Cerebellar cortex (tissue), 1 donor: ENCODE measurements around the gene SHANK3.

Experiments used
- DNase-seq: peaks from one replicate; pipeline ENCODE4 v3.0.0-alpha.2; 2015; ENCODE audit warnings: low spot score

Gene SHANK3

DNA sequence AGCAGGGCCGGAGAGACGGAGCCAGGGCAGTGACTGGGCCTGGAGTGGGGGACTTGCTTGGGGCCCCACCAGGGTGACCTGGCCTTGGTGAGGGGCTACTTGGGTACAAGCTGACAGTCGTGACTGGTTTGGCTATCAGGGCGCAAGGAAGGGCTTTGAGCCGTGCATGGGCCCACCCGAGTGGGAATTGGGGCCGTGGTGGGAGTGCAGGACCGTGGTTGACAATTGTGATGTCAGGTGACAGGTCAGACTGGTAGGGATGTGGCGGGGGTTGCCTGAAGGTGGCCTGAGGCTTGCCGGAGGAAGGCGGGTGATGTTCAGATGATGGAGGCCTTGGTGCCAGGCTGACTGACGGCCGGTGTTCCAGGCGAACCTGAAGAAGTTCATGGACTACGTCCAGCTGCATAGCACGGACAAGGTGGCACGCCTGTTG is 5.6 kb downstream of the SHANK3 start:
- DNase-seq = no peak

DNA sequence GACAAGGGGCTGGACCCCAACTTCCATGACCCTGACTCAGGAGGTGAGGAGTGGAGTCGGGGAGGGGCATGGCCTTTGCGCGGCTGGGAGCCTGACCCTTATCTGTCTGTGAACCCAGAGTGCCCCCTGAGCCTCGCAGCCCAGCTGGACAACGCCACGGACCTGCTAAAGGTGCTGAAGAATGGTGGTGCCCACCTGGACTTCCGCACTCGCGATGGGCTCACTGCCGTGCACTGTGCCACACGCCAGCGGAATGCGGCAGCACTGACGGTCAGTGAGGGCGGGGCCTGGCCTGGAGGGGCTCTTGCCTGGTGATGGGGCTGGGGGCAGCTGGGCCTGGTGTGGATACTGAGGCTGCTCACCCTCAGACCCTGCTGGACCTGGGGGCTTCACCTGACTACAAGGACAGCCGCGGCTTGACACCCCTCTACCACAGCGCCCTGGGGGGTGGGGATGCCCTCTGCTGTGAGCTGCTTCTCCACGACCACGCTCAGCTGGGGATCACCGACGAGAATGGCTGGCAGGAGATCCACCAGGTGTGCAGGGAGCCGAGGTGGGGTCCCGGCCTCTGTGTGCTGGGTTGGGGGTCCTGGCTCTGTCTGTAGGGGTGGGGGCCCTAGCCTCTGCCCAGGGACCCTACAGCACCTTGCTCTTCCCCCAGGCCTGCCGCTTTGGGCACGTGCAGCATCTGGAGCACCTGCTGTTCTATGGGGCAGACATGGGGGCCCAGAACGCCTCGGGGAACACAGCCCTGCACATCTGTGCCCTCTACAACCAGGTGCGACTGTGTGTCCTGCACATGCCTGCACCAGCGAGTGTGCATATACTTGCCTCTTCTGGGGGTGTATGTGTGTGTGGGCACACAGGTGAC is 6.3 kb downstream of the SHANK3 start:
- no peak for DNase-seq

GRCh38 chr22:50683086-50683993 is 10.7 kb downstream of the SHANK3 start:
- no peak for DNase-seq

DNA sequence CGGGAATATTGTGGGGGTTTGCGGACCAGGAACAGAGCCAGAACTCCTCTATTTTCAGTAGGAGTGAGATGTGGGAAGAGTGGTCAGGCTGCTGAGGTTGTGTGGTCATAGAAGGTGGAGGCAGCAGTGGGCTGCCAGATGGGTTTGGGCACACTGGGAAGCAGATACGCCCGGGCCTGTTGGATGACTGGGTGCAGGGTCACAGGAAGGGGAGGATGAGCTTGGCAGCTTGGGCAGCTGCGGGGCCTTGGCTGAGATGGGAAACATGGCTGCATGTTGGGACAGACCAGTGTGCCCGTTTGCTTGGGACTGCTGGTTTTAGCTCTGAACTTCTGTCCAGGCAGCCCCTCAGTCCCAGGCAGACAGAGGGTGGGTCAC is 11.4 kb downstream of the SHANK3 start:
- DNase-seq = no peak

DNA sequence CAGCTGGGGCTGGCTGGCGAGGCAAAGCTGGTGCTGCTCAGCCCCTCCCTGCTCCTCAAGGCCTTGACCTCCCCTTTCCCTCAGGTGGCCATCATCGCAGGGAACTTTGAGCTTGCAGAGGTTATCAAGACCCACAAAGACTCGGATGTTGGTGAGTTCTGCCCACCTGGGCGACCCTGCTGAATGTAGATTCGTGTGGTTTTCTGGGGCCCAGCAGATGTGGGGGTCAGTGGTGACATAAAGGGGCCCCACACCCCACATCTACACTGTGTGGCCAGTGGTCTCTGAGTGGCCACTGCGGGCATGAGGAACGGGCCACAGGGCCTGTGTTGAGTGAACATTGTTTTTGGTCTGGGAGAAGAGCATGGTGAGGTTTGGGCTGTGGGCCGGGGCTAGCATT is 11.9 kb downstream of the SHANK3 start:
- DNase-seq = no peak

DNA sequence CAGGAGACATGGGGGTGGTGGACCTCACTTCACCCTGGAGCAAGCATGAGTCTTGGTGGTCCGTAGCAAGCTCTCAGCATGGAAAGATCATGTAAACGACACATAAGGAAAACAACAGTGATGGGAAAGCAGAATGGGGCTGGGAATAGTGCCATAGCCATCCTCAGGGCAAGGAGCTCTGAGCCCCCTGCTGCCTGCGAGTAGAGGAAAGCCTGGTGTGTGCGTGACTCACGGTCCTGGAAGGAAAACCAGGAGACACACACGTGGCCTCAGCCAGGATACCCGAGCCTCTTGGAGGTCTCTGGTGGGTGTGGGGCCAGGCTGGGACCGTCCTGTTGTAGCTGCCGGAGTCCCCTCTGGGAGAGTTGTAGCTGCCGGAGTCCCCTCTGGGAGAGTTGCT is 12.4 kb downstream of the SHANK3 start:
- no peak for DNase-seq

DNA sequence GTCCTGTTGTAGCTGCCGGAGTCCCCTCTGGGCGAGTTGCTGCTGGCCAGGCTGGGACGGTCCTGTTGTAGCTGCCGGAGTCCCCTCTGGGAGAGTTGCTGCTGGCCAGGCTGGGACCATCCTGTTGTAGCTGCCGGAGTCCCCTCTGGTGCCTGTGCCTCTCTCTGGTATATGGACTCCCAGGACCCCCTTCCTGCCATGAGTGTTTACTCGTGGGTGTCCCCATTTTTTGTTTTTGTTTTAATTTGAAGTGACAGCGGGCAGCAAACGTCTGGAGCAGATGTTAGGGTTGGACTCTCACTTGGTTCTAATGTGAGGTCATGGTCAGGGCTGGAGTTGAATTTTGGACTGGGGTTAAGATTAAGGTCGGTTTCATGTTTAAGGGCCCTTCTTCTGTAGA is 14.2 kb downstream of the SHANK3 start:
- no peak for DNase-seq

- DNase-seq = no peak
Measured at GRCh38 chr22:50687829-50688228, 15.2 kb downstream of the SHANK3 start.

GRCh38 chr22:50688448-50688847 is 15.8 kb downstream of the SHANK3 start:
- no peak for DNase-seq

- peak; percentile 74 for DNase-seq
Measured at GRCh38 chr22:50691521-50691920, 18.9 kb downstream of the SHANK3 start.

DNA sequence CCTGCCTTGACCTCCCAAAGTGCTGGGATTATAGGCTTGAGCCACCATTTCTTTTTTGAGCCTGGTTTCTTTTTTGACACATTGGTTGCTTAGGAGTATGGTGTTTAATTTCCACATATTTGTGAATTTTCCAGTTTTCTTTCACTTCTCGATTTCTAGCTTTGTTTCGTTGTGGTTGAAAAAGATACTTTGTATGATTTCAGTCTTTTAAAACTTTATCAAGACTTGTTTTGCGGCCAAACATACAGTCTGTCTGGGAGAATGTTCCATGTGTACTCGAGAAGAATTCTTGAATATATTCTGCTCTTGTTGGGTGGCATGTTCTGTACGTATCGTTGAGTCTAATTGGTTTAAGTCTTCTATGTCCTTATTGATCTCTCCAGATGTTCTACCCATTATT is 20.8 kb downstream of the SHANK3 start:
- no peak for DNase-seq

GRCh38 chr22:50694099-50694605 is 21.5 kb downstream of the SHANK3 start:
- no peak for DNase-seq

DNA sequence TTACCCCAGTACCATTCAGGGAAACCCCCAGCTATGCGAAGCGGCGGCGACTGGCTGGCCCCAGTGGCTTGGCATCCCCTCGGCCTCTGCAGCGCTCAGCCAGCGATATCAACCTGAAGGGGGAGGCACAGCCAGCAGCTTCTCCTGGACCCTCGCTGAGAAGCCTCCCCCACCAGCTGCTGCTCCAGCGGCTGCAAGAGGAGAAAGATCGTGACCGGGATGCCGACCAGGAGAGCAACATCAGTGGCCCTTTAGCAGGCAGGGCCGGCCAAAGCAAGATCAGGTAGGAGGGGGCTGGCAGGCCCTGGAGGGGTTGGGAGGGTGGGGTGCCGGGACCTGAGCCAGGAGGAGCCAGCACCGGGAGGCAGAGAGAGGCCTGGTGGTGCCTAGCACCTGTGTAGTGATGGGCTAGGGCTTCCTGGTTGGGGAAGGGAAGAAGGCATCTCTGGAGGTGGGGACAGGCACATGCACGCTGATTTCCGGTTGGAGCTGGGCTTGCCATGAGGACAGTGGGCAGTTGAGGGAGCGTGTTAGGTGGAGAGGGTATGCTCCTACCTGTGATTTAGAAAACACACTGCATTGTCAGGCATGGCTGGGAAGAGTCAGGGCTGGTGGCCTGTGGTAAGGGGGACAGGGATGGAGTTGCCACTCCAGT is 22.3 kb downstream of the SHANK3 start:
- DNase-seq = no peak

DNA sequence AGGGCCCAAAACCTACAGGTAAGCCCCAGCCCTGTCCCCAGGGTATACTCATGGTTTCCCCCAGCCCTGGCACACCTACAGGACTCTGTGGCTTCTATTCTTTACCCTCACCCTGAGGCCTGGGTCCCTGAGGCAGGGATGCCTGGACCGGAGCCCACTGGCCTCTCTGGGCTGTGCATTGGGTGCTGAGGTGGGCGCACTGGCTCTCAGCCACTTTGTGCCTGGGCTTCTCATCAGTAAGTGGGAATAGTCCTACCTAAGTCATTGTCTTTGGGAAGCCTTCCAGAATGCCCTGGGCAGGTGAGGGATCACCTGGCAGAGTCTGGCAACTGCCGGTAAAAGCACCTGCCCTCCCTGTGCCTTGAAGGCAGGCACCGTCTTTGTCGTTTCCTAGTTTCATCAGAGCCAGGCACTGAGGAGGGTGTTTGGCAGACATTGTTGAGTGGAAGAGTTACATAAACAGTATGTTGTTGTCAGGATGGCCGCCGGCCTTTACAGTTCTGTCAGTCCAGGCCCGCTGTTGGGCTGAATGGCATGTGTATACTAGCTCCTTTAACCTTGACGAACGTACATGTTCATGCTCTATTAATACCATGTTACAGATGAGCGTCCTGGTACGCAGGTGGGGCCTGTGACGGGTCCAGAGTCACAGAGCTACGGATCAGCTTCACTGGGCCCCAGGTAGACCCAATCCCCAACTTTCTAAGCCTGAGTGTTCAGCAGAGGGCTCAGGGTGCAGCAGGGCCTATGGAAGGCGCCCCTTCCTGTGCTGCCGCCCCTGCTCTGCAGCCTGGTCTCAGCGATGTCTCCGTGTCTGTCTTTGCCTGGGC is 23.0 kb downstream of the SHANK3 start:
- no peak for DNase-seq

GRCh38 chr22:50696251-50696798 is 23.7 kb downstream of the SHANK3 start:
- DNase-seq = no peak

GRCh38 chr22:50696799-50697561 is 24.4 kb downstream of the SHANK3 start:
- DNase-seq = no peak

- no peak for DNase-seq
Measured at GRCh38 chr22:50697667-50698506, 25.3 kb downstream of the SHANK3 start.

GRCh38 chr22:50698546-50698945 is 25.9 kb downstream of the SHANK3 start:
- DNase-seq = no peak

DNA sequence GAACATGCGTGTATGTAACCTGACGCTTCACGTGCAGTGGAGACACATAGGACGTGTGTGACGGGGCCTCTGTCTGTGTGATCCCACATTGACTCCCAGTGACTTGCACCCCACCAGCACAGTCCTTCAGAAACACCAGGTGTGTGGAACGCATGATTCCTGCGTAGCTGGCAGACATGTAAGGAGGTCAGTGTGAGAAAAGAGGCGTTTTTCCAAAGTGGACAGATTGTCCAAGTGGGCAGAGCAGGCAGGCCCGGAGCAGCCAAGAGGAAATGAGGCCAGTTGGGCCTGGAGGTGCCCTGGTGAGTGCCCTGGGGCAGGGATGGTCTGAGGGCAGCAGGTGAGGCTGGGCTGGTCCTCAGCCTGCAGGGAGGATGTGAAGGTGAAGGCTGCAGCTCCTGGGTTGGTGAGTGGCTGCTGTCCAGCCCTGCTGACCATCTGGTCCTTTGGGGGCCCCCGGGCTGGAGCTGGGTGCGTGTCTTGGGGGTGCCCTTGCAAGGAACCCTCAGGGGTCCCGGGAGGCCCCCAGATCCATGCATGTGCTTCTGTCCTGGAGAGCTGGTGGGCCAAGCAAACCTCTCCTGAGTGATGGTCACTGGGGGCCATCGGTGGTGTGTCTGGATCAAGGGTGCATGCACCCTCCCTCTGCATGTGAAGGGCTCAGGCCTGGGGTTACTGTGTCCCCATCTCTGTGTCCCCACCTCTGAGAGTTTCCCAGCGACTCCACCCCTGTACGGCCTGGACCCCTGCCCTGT is 26.6 kb downstream of the SHANK3 start:
- peak; percentile 97 for DNase-seq
